NK-92 (cell line): ENCODE measurements around the gene PCSK1.

ENCODE experiments used
- DNase-seq: peaks from one replicate; lab custom pipeline; 2025; ENCODE audit not compliant: unreplicated experiment; lab: John Stamatoyannopoulos, UW

The PCSK1 gene

DNA sequence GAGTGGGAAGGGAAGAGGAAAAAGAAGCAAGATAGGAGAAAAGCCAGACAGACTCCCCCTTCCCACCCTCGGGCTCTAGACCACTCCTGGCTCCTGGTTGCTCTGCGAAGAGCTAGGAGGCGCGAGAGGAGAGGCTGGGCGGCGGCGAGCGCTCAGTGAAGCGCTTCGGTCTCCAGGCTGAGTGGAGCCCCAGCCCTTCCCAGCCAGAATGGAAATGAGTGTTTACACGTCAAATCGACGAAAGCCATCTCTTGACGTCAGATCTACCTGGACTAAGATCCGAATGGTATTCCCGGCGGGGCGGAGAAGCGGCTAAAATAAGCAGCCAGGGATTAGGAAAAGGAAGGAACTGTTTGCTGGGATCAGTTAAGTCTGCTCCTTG lies at the start of gene PCSK1:
Gene PCSK1, minus strand, starts transcription at position 183 of the 382 bp plus-strand sequence. CDS start 206 bp downstream, outside the sequence.
- no peak for DNase-seq

GRCh38 chr5:96481867-96482266 lies 48.8 kb upstream of the PCSK1 start:
- DNase-seq: no peak

DNA sequence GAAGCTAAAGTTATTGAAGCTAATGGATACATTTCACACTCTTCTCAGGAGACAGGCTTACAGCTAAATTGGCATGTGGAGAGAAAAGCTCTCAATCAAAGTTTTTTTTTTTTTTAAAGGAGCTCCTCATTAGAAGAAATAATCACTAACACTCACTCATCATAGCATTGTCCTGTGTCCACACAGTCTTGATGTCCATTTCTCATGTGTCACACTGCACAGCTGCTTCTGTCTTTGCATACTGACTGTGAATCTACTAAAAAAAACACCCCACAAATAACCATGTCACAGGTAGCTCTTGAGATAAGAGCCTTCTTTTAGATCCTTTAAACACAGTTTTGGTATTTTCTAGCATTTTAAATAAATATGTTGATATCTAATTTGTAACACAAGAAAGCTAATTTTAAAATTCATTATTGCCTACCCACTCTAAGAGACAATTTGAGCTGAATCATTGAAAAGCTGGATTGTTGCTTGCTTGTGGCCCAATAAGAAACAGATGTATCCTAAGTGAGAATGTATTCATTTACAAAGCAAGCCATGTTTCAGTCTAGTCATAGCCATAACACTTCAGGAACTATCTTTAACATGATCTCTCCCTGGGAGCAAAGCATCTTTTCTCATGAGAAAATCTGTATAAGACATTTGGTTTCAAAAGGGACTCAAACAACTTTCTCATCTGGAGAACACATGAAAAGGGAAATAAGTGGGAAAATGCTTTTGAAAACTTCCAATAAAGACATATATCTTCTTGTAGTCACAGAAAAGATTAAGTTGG lies 48.1 kb upstream of the PCSK1 start:
- no peak for DNase-seq

DNA sequence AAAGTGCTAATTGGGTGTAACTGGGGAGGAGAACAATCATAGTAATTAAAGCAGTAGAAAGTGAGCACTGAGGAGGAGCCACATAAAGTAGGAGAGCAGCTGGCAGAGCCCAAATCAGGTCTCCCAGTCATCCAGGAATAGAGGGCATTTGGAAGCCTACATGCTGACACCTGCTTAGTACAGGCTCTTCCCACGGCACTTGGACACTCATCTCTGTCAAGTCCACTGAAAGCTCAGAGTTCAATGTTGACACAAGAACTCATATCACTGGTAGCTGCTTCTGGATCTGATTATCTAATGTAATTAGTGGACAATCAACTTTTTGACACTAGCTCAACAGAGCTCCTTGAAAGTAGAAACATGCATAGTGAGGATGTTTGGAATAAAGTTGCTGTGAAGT lies 45.9 kb upstream of the PCSK1 start:
- DNase-seq: no peak

DNA sequence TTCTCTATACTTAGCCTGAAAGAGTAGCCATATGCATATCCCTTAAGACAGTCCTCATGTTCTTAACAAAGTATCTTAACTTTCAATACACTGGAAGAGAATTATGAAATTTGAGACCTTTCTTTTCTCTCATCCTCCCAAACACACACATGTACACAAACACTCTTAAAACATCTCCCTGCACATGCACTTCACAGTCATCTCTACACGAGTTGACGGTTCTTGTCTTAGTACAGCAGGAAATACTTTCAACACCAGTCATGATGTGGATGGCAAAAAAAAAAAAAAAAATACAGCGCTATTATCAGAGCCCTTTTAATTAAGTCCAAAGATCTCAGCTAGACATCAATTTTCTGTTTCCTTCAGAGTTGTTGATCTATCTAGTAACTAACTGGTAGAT lies 43.6 kb upstream of the PCSK1 start:
- DNase-seq: no peak

GRCh38 chr5:96474073-96474472 lies 41.0 kb upstream of the PCSK1 start:
- DNase-seq: no peak

DNA sequence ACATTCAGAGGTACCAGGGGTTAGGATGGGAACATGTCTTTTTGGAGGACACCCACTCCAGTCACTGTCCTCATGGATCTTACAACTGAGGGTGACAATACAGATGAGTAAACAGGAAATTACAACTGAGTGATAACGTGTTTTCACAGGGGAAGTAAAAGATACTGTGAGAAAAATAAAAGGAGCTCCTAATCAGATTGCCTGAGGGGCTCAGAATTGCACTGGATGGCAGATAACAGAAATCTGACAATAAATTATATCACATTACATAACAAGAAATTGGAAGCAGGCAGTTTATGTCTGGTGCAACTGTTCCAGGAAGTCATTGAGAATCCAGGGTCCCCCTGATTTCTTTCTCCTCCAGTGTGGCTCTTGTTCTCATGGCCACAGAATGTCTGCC lies 40.1 kb upstream of the PCSK1 start:
- no peak for DNase-seq

- no peak for DNase-seq
These were observed 37.7 kb upstream of the PCSK1 start for GRCh38 chr5:96470785-96471184.

- DNase-seq: no peak
These were observed 35.9 kb upstream of the PCSK1 start for GRCh38 chr5:96468956-96469355.

DNA sequence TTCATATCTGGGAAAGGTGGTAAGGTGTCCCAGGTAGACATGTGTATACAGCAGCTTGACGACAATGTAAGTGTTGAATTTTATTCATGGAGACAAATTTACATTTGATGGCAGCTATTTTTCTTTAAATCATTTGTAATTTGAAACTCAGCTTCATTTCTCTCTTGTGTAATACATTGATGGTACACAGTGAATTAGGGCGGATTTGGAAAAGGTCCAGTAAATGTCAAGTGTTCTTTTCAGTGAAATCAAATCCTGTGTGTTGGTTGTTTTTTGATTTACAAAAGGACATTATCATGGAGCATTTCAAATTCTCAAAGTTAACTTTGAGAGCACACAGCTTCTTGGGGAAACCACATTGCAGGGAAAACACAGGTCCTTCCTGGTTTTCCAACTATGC lies 30.0 kb upstream of the PCSK1 start:
- DNase-seq: no peak

DNA sequence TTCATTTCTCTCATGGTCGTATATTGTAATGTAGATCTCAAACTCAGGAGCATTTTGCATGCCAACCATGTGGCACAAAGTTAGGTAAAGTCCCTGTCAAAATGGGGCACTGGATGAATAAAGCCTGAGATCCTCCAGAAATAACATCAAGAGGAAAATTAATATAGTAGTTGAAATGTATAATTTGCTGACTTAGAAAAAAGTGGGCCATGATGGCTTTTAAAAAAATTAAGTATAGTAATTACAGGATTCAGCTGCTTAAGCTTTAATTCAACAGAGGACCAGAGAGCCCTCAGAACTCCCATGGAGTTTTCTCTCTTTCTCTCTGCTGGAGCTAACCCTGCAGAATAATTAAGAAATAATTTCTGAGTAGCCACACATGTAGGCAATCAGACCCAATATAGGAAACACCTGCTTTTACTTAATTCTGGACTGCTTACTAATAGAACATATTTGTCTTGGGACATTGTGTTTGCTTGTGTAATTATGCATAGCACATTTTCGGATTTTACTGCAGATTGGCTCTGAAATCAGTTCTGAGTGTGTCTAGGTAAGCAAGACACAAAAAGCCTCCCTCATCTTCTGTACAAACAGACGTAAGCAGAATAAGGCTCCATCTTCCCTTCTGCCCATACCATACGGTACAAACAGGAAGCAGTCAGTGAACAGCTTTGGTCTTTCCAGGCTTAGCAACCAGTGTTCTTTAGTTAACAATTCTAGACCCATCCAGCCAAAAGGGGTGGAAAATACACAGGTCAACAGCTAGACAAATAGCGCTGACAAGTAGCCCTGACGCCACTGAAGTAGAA lies 26.5 kb upstream of the PCSK1 start:
- DNase-seq: no peak

- DNase-seq: no peak
These were observed 25.1 kb upstream of the PCSK1 start for GRCh38 chr5:96458176-96458575.

GRCh38 chr5:96455789-96456188 lies 22.7 kb upstream of the PCSK1 start:
- DNase-seq: no peak

DNA sequence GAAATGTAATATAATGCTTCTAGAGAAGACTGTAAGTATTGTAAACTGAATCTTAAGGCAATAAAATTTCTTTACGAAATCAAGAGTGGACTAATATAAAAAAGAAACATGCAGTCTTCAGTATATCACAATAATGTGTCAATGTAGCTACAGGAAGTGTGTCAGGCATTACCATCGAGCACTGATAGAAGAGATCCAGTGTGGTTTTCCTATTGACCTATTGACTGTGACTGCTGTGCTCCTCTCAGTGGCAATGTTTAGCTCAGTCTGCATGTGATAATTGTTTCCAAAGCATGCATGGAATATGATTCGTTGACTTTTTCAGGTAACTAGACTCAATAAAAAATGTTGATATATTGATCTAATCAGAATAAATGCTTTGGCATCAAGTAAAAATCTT lies 20.3 kb upstream of the PCSK1 start:
- DNase-seq: no peak

DNA sequence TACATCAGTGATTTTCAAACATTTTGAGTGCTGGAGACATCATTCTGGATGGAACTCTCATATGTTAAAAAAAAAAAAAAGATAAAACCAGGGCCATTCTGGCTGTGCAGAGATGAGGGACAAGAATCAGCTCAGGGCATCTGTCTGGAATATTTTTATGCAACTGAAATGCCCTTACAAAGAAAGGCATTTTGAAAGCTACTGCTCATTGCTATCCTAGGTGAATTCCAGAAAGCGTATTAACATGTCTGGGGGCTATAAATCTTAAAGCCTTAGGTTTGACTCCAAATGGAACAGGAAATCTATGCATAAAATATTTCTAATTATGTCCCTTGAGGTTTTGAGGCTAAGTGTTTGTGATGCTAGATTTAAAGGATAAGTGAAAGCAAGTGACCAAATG lies 14.9 kb upstream of the PCSK1 start:
- DNase-seq: no peak

- DNase-seq: no peak
These were observed 7.1 kb upstream of the PCSK1 start for GRCh38 chr5:96440185-96440538.

- no peak for DNase-seq
These were observed 6.6 kb upstream of the PCSK1 start for GRCh38 chr5:96439477-96440184.

- DNase-seq: no peak
These were observed 1.2 kb upstream of the PCSK1 start for GRCh38 chr5:96434201-96434645.

DNA sequence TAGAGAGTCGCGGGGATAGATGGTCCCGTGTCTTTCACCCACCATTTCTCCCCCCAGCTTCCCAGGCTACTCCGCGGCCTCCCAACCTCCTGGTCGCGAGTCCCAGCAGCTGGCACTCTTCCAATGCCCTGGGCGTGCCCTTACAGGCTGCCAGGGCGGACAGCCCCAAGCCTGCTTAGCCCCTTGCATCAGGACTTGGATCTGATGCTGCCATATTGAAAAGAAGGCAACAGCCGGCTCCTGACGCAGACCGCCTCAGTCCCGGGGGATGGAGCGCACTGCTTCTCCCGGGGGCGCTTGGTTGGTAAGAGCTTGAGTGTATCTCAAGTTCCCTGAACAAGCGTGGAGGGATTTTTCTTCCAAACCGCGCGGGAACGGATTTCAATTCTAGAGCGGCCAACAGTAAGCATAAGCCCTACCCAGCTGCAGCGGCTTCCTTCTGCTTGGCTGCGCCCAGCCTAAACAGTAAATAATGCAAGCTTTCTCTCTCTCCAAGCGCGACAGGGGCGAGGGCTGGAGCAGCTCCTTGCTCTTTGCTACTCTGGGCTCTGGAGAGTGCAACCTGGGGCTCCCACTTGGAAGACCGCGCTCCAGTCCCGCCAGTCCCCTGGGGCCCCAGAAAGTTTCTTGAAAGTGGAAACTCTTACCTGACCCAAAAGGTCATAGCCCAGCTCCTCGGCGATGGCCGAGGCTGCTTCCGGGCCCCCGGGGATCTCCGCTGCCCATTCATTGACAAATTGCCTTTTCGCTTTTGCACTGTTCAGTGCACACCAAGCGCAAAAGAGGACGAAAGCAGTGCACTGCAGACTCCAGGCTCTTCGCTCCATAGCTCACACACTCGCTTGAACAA lies 607 bp downstream of the PCSK1 start:
- DNase-seq: no peak

GRCh38 chr5:96431376-96432187 lies 1.5 kb downstream of the PCSK1 start:
- DNase-seq: no peak
